Thymus (tissue), 11 donors: ENCODE results near the gene PCDH9. TPM values are rescaled to one million over a fixed set of nuclear protein-coding genes. Genes with fewer than 3 reads are reported as not detected.
"Not testable (repeated sequence)": the region's sequence is repeated elsewhere in the genome, so short reads cannot be mapped to it uniquely, and the experiment has no call there.

Experiments used
- DNase-seq, 9 donors: peaks; one replicate each; pipeline ENCODE4 v3.0.0-alpha.2; 2013; ENCODE audit warnings: low spot score in 9 of 9, low read depth in 6 of 9, missing footprints in 1 of 9
- H3K27ac ChIP-seq, 2 donors: one replicate each; pipeline ENCODE4 v1.5.1; 2013; ENCODE audit warnings: control low read depth in 1 of 2, low read depth in 1 of 2, low read length in 1 of 2, mild to moderate bottlenecking in 1 of 2, moderate library complexity in 1 of 2
- H3K27me3 ChIP-seq, 2 donors: one replicate each; pipeline ENCODE4 v1.5.1; 2013; ENCODE audit warnings: low read length in 1 of 2; ENCODE audit not compliant: control insufficient read depth in 2 of 2, insufficient read depth in 1 of 2
- H3K36me3 ChIP-seq, 2 donors: one replicate each; pipeline ENCODE4 v1.5.1; 2013; ENCODE audit warnings: low read length in 1 of 2, mild to moderate bottlenecking in 1 of 2, moderate library complexity in 1 of 2; ENCODE audit not compliant: control insufficient read depth in 2 of 2, insufficient read depth in 2 of 2
- H3K4me1 ChIP-seq, 2 donors: one replicate each; pipeline ENCODE4 v1.5.1; 2013; ENCODE audit warnings: low read length in 2 of 2; ENCODE audit not compliant: control insufficient read depth in 2 of 2, insufficient read depth in 2 of 2
- H3K4me3 ChIP-seq, 2 donors: one replicate each; pipeline ENCODE4 v1.5.1; 2013; ENCODE audit warnings: low read length in 2 of 2, control low read depth in 1 of 2, mild to moderate bottlenecking in 1 of 2
- H3K9me3 ChIP-seq, 2 donors: one replicate each; pipeline ENCODE4 v1.5.1; 2013; ENCODE audit warnings: low read length in 1 of 2, mild to moderate bottlenecking in 1 of 2; ENCODE audit not compliant: control insufficient read depth in 2 of 2, insufficient read depth in 1 of 2
- WGBS: extraction: QIAGEN DNeasy Blood & Tissue Kit; methylation state at CpG from one replicate; pipeline ENCODE4 v1.1.7; 2013; 5-methylcytosine and 5-hydroxymethylcytosine counted together
- polyA plus RNA-seq: library from polyadenylated mRNA; stranded (reverse); fragments of 200-250 nt; gene quantifications from one replicate; pipeline ENCODE4 v1.2.3, GENCODE V29; 2013
- total RNA-seq: library from RNA; stranded (reverse); fragments of 120-200 nt; gene quantifications from one replicate; pipeline ENCODE4 v1.2.4, GENCODE V29; 2013
- donor health status: healthy.

PCDH9 gene
- total and polyA plus RNA-seq, 2 donors, result 0.82 to 5.0 TPM

- Histone ChIP-seq H3K4me3 (no peak overlapping the region), H3K9me3 (peaks cover 0 to 9% of the 10 kb centered on the region in 2 donors), H3K36me3 (no peaks in the 10 kb centered on the region), H3K27me3 (no peaks in the 10 kb centered on the region), H3K4me1 (no peaks in the 10 kb centered on the region), H3K27ac (no peak overlapping the region)
- 96% methylated on average over 1 of the region's 1 CpG for WGBS
- no peak for DNase-seq
Measured at GRCh38 chr13:66275416-66275815, 954.7 kb downstream of the PCDH9 start.

- Histone ChIP-seq H3K36me3 (no peaks in the 10 kb centered on the region), H3K9me3 (peaks cover 0 to 9% of the 10 kb centered on the region in 2 donors), H3K4me1 (no peaks in the 10 kb centered on the region), H3K27me3 (no peaks in the 10 kb centered on the region), H3K4me3 (no peak overlapping the region), H3K27ac (no peak overlapping the region)
- peak in 1 of 9 donors; percentile 10 for DNase-seq
- WGBS, result 96% methylated on average over 1 of the region's 1 CpG
Measured at GRCh38 chr13:66273011-66273410, 957.1 kb downstream of the PCDH9 start.

GRCh38 chr13:66266761-66267160 is 963.4 kb downstream of the PCDH9 start:
- no peak overlapping the region for H3K4me3 ChIP-seq
- WGBS, result 97% methylated on average over 5 of the region's 5 CpGs
- no peaks in the 10 kb centered on the region for H3K27me3 ChIP-seq

GRCh38 chr13:66266348-66266747 is 963.8 kb downstream of the PCDH9 start:
- no peak overlapping the region for H3K4me3 ChIP-seq

More at GRCh38 chr13:66266761-66267160, 963.4 kb downstream of the PCDH9 start:
- no peak overlapping the region for H3K27ac ChIP-seq
- H3K36me3 ChIP-seq, result no peaks in the 10 kb centered on the region
- no peaks in the 10 kb centered on the region for H3K4me1 ChIP-seq
- DNase-seq, result no peak
- H3K9me3 ChIP-seq, result peaks cover 0 to 1% of the 10 kb centered on the region in 2 donors

GRCh38 chr13:66265371-66265770 is 964.8 kb downstream of the PCDH9 start:
- Histone ChIP-seq H3K27ac (no peak overlapping the region), H3K4me3 (no peak overlapping the region), H3K27me3 (no peaks in the 10 kb centered on the region), H3K4me1 (no peaks in the 10 kb centered on the region), H3K36me3 (no peaks in the 10 kb centered on the region), H3K9me3 (peaks cover 0 to 3% of the 10 kb centered on the region in 2 donors)
- DNase-seq, result no peak
- 94% methylated on average over 4 of the region's 4 CpGs for WGBS

More at GRCh38 chr13:66266348-66266747, 963.8 kb downstream of the PCDH9 start:
- no peak for DNase-seq
- H3K9me3 ChIP-seq, result no peaks in the 10 kb centered on the region
- H3K27ac ChIP-seq, result no peak overlapping the region
- no peaks in the 10 kb centered on the region for H3K4me1 ChIP-seq
- no peaks in the 10 kb centered on the region for H3K27me3 ChIP-seq
- WGBS, result 97% methylated on average over 1 of the region's 1 CpG
- H3K36me3 ChIP-seq, result no peaks in the 10 kb centered on the region

- H3K27me3 ChIP-seq, result no peaks in the 10 kb centered on the region
- 80% methylated on average over 5 of the region's 5 CpGs for WGBS
- H3K27ac ChIP-seq, result no peak overlapping the region
- no peak for DNase-seq
- peaks cover 0 to 7% of the 10 kb centered on the region in 2 donors for H3K9me3 ChIP-seq
- H3K4me3 ChIP-seq, result no peak overlapping the region
- H3K4me1 ChIP-seq, result no peaks in the 10 kb centered on the region
- no peaks in the 10 kb centered on the region for H3K36me3 ChIP-seq
Measured at GRCh38 chr13:66264971-66265370, 965.2 kb downstream of the PCDH9 start.

- Histone ChIP-seq H3K4me3 (no peak overlapping the region), H3K9me3 (peaks cover 0 to 8% of the 10 kb centered on the region in 2 donors), H3K36me3 (no peaks in the 10 kb centered on the region), H3K27me3 (no peaks in the 10 kb centered on the region), H3K27ac (no peak overlapping the region), H3K4me1 (no peaks in the 10 kb centered on the region)
- WGBS, result 93% methylated on average over 1 of the region's 1 CpG
- DNase-seq, result no peak
Measured at GRCh38 chr13:66262330-66262729, 967.8 kb downstream of the PCDH9 start.

- H3K27me3 ChIP-seq, H3K4me1 ChIP-seq, H3K4me3 ChIP-seq, H3K9me3 ChIP-seq, H3K36me3 ChIP-seq, H3K27ac ChIP-seq, DNase-seq: not testable (repeated sequence)
- WGBS, result over 99% methylated on average over 17 of the region's 17 CpGs
Measured at GRCh38 chr13:66259426-66259825, 970.7 kb downstream of the PCDH9 start.
